Renal pelvis (tissue), 12 donors: ENCODE results near the gene MPDZ. TPM values are rescaled to one million over a fixed set of nuclear protein-coding genes. Genes with fewer than 3 reads are reported as not detected.

Experiments used
- DNase-seq: peaks from one replicate; pipeline ENCODE4 v3.0.0-alpha.2; 2013
- long read RNA-seq, 16 experiments: transcript quantifications; one replicate each; lab custom pipeline, GENCODE V29; 2026
- polyA plus RNA-seq, 3 donors: library from polyadenylated mRNA; unstranded; fragments of 120-200 nt; gene quantifications; one replicate each; pipeline ENCODE4 v1.2.1, GENCODE V29; 2013; ENCODE audit not compliant: insufficient read length in 3 of 3

Gene MPDZ
- polyA plus RNA-seq: 10 to 100 TPM; 47.5 to 57.8 (median 54.2) TPM
- long read RNA-seq, donor 1: 0 reads
- long read RNA-seq, donor 2: 0 reads
- long read RNA-seq, donor 3: 0 reads
- long read RNA-seq, donor 4: 0 reads
- long read RNA-seq, donor 5: 0 reads
- long read RNA-seq, donor 6, partial matches to known transcripts: 5 of 5 reads
- long read RNA-seq, donor 6, other reads (novel, unspliced or antisense): 0 of 5 reads
- long read RNA-seq, donor 7: 0 reads
- long read RNA-seq, donor 8: 0 reads
- long read RNA-seq, donor 9, partial matches to known transcripts: 5 of 5 reads
- long read RNA-seq, donor 9, other reads (novel, unspliced or antisense): 0 of 5 reads
- long read RNA-seq, donor 10: 0 reads
- long read RNA-seq, donor 11: 0 reads
- long read RNA-seq, donor 12, partial matches to known transcripts: 15 of 15 reads
- long read RNA-seq, donor 12, other reads (novel, unspliced or antisense): 0 of 15 reads
- long read RNA-seq, donor 13, full-length matches to known transcripts: 1 of 6 reads
- long read RNA-seq, donor 13, partial matches to known transcripts: 5 of 6 reads
- long read RNA-seq, donor 13, other reads (novel, unspliced or antisense): 0 of 6 reads
- long read RNA-seq, donor 14: 0 reads
- long read RNA-seq, donor 15: 0 reads
- long read RNA-seq, donor 16: 0 reads

DNA sequence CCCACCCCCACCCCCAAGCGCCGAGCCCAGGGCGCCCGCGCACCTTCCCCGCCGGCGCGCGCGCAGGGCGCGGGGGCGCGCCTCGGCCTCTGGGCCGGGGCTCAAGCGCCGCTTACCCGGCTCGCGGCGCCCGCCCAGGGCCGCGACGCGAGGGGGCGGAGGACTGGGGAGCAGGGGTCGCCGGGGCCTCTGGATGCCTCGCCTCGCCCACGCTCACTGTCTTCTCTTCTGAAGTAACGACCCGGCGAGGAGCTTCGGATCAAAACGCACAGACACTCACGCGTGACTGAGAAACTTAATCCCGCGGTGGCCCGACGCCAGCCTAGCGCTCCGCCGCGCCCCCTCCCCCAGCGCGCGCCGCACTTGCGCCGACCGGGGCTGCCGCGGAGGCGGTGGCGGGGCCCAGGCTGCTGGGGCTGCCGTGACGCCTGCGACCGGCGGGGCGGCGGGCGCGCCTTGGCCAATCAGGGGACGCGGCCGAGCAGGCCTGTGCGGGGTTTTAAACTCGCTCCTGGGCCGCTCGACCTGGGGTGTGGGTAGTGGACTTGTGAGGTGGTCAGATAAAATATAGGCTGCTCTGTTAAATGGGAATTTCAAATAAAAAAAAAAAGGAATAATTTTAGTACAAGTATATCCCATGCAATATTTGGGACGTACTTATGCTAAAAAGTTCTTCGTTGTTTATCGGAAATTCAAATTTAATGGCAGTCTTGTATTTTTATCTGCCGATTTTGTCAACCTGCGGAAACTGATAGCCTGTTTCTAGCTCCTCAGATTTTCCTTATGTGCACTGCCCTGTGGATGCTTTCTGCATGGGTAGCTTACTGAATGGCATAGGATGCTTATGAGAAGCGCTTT, at the start of gene MPDZ:
Gene MPDZ (minus strand): TSS at position 409 of the 858 bp plus-strand sequence. CDS start 29,377 bp downstream, outside the sequence.
- peak; percentile 84 for DNase-seq

- DNase-seq: no peak
These were observed 45.5 kb upstream of the MPDZ start for GRCh38 chr9:13324988-13325387.

DNA sequence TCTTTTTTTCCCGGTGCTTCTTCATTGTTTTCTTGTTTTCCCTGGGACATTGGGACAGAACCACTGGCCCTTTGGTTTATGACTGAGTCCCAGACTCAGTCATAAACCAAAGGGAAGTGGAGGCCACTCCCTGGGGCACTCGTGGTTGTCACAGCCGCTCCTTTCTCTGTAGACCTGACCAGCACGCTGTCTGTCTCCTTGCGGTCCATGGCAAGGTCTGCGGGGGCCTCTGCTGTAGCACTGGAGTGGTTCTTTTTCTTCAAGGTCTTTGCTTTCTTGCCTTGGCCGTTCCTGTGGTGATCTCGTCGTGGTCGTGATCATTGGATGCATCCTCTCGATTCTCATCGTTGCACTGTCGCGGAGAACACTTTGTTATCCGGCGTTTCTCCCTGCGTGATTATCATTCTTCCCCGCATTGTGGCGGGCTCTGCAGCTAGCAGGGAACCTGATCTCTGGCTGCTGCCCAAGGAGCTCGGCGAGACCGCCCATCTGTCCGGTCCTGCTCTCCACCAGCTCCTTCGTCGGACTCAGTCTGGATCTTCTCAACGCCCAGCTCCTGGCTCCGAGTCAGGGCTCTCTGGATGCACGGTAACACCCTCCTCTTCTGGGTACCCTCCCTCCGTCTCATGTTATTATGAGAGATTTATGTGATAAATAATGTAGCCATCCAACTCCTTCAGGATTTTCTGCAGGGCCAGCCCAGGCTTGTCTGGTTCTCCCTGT, 43.5 kb upstream of the MPDZ start:
- no peak for DNase-seq

DNA sequence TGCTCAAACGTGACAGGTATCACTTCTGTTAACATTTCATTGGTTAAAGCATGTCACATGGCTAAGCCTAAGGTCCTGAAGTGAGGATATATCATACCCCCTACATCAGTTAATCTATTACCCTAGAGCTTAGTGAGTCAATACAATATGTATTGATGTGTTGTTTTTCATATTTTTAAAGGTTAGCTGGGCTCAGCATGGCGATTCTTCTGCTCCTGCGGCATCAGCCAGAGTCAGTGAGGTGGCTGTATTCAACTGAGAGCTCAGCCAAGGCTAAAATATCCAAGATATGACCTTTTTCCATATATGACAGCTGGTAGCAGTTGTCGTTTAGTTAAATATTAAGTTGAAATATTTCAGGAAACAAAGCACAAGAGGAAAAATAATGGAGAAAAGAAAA, 38.5 kb upstream of the MPDZ start:
- no peak for DNase-seq

GRCh38 chr9:13296972-13297371, 17.5 kb upstream of the MPDZ start:
- no peak for DNase-seq

DNA sequence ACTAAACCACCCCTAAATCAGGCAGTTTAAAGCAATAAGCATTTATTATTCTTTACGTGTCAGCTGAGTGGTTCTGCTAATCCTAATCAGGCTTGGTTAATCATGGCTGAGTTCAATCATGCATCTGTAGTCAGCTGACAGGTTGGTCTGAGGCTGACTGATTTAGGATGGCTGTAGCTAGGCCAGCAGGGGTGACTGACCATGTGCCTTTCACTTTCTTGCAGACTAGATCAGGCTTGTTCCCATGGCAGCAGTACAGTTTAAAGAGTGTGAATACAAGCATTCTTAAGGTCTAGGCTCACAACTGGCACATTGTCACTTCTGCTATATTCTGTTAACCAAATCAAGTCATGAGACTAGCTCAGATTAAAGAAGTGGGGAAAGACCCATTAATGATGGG, 16.1 kb upstream of the MPDZ start:
- no peak for DNase-seq

GRCh38 chr9:13292782-13293181, 13.3 kb upstream of the MPDZ start:
- DNase-seq: no peak

DNA sequence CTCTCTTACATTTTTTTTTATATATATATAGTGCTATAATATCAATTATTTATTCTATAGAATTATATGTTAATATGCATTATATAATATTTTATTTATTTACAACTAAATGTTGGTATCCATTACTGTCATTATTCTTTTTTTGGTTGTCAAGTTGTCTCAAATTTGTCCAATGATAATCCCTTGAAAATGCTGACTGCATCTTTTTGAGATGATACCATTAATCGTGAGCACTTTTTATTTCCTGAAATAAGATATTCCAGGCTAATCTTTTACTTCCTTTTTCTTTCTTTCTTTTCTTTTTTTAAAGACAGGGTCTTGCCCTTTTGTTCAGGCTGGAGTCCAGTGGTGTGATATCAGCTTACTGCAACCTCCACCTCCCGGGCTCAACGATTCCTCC, 12.7 kb upstream of the MPDZ start:
- DNase-seq: no peak

- no peak for DNase-seq
These were observed 12.2 kb upstream of the MPDZ start for GRCh38 chr9:13291718-13292117.

DNA sequence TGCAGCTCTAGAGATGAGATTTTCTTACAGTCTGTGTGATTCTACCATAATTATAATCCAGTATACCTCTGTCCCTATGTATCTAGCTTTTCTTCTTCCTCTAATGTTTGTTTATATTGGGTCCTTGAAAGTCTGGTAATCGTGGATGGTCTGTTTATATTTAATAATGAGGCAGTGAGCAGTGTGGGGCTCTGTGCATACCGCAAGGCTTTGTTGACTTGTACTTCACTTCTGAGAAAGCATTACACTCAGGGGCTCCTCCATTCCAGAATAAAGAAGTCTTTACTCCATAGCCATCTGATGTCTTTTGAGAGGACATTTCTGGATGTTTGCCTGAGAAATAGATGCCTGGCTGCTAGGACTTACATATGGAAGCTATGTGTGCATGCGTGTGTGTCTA, 4.5 kb upstream of the MPDZ start:
- DNase-seq: no peak

GRCh38 chr9:13282998-13283397, 3.5 kb upstream of the MPDZ start:
- DNase-seq: no peak

GRCh38 chr9:13281356-13282016, 2.0 kb upstream of the MPDZ start:
- DNase-seq: no peak

DNA sequence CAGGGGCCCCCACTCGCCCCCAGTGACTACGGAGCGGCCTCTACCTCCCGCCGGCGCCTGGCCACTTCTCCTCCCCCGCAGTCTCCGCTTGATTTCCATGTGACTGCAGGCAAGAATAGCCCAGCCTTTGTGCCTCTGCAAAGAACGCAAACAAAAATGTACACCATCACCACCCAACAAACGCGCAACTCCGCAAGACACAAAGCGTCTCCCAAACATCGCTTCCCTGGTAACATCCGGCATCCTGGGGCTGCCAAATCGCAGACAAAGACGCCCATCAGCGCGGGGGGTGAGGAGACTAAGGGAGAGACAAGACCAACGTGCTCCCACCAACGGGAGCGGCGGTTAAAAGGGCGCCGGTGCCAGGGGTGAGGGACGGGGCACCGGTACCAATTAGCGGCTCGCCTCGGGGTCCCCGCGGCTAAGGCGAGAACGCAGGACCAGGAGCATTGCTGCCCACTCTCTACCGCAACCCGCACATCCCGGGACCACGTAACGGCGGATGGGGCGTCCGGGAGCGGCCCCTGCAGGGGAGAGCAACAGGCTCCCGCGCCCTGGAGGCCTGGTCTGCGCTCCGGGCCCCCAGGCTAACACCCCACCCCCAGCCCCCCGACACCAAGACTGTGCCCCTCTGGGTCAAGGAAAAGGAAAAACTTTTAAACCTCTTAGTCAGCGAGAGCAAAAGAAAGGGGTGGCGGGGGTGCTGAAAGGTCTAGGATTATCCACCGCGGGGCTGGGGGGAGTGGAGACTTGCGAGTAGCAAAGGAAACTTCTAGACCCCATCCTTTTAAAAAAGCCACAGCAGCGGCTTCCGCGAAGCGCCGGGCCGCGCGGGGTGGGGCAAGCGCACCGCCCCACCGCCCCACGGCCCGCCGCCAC, 885 bp downstream of the MPDZ start:
- DNase-seq: peak; percentile 68

DNA sequence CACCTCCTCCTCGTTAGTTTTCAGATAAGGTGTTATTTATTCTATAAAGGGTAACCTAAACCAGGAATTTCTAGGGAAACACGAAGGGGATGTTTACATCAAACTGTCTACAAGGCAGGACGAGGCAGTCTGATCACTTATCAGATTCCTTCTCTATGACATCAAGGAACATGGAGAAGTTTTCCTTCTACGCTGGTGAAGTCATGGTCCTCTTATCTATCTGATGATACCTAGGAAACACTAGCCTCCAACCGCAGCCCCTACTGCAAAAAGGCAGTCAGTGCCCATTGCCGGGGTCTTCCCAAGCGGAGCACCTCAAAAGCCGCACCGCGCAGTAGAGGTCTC, 1.5 kb downstream of the MPDZ start:
- no peak for DNase-seq

GRCh38 chr9:13274886-13275641, 4.4 kb downstream of the MPDZ start:
- no peak for DNase-seq

DNA sequence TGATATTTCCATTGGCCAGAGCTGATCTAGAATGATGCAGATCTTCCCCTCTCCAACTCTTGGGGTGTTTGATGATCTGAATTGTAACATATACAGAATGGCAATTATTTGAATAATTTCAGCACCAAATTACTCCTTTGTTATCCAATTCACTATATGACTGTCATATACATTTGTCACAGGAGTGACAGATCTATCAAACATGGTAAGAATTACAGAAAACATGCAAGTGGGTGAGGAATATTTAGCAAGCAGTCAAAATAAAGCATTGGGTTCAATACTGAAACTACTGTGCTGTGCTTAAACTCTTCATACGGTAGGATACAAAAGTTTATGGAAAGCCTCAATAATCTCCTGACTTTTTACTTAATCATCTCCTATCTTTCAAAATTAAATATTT, 8.8 kb downstream of the MPDZ start:
- no peak for DNase-seq

DNA sequence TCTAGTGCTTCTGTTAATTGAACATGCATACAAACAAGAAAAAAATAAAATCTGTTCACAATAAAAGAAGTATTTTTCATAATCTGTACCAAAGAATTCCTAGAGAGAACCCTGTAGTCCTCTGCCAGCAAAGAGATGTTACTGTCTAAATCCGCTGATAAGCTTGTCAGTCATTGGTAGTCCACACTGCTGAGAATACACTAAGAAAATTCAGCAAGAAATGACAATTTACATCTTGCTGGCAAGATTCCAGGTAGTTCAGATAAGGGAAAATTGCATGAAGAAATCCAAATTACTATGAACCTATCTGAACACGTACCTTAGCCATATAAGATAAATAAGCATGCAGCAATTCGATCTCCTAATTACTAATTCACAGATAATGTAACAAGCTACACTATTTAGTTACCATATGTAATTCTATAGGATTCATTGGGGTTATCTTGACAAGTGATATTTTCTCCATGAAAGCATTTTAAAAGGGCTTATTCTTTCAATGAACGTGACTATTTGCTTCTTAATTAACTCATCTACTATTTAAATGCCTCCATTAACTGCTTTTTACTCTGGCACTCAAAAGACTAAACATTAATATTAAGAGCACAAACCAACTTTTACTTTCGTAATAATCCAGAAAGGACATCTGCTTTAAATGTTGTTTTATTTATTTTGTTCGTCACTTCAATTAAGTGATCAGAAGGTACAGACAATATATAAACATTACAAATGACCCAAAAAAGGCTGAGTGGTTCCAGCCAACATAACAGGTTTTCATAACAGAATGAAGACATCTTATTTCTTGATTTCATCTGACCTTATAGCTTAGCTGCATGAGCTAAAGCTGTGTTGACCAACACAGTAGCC, 9.7 kb downstream of the MPDZ start:
- no peak for DNase-seq

GRCh38 chr9:13268469-13268868, 11.0 kb downstream of the MPDZ start:
- no peak for DNase-seq

- peak; percentile 19 for DNase-seq
These were observed 11.7 kb downstream of the MPDZ start for GRCh38 chr9:13267743-13268142.
